Measurements from ENCODE around the gene PTCD2.

GRCh38 chr5:72295539-72295938 is 24.6 kb upstream of the PTCD2 start:
- TF ChIP-seq, protein P1, sequence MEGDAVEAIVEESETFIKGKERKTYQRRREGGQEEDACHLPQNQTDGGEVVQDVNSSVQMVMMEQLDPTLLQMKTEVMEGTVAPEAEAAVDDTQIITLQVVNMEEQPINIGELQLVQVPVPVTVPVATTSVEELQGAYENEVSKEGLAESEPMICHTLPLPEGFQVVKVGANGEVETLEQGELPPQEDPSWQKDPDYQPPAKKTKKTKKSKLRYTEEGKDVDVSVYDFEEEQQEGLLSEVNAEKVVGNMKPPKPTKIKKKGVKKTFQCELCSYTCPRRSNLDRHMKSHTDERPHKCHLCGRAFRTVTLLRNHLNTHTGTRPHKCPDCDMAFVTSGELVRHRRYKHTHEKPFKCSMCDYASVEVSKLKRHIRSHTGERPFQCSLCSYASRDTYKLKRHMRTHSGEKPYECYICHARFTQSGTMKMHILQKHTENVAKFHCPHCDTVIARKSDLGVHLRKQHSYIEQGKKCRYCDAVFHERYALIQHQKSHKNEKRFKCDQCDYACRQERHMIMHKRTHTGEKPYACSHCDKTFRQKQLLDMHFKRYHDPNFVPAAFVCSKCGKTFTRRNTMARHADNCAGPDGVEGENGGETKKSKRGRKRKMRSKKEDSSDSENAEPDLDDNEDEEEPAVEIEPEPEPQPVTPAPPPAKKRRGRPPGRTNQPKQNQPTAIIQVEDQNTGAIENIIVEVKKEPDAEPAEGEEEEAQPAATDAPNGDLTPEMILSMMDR (IDR thresholded peaks at IDR 0.05), result no peak
- no peak for TF ChIP-seq POLR2A (IDR thresholded peaks at IDR 0.05)
- no peak for TF ChIP-seq POLR2AphosphoS5 (IDR thresholded peaks at IDR 0.05)
- no peak for TF ChIP-seq EP300 (IDR thresholded peaks at IDR 0.05)

Measured in stomach (tissue), 4 donors.